OCI-LY7 (cell line): ENCODE data around the gene ELF2.

Source experiments
- EZH2phosphoT487 ChIP-seq: fragments of 200-600 bp; sonication (generic); IDR thresholded peaks from 2 replicates; pipeline ENCODE4 v1.6.1; 2018; ENCODE audit warnings: low read depth, borderline replicate concordance, mild to moderate bottlenecking, mixed run types, antibody characterized with exemption, low read length, moderate library complexity, mixed read lengths
- TF ChIP-seq, protein P1 (sequence below): fragments of 200-600 bp; sonication (generic); conservative IDR thresholded peaks from 2 replicates; pipeline ENCODE4 v1.5.1; 2014; ENCODE audit warnings: mild to moderate bottlenecking, antibody characterized with exemption, low read length, moderate library complexity, mixed read lengths

DNA sequence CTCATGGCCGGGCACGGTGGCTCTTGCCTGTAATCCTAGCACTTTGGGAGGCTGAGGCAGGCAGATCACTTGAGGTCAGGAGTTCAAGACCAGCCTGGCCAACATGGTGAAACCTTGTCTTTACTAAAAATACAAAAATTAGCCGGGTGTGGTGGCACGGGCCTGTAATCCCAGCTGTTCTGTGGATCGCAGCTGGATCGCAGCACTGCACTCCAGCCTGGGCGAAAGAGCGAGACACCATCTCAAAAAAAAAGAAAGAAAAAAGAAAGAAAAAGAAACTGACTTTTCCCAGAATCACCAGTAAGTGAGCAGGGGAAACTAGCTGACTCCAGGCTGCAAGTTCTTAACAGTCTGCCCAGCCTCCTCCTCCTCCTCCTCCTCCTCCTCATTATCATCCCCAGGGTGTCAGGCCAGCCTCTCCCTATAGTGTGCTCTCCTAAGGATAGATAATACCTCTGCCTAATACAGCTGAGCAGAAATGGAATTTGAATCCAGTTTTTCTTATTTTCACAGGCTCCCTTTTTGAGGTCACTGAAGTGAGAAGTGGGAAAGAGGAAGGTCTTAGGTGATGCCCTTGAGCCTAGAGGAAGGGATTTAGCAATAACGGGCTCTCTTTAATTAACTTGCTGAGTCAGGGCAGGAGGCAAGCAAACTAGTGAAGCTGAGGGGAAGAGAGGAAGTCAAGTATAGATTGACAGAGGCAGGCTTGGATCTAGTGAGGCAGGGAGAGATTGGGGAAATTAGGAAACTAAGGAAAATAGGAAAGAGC, 11.8 kb upstream of the ELF2 start:
- TF ChIP-seq, protein P1, sequence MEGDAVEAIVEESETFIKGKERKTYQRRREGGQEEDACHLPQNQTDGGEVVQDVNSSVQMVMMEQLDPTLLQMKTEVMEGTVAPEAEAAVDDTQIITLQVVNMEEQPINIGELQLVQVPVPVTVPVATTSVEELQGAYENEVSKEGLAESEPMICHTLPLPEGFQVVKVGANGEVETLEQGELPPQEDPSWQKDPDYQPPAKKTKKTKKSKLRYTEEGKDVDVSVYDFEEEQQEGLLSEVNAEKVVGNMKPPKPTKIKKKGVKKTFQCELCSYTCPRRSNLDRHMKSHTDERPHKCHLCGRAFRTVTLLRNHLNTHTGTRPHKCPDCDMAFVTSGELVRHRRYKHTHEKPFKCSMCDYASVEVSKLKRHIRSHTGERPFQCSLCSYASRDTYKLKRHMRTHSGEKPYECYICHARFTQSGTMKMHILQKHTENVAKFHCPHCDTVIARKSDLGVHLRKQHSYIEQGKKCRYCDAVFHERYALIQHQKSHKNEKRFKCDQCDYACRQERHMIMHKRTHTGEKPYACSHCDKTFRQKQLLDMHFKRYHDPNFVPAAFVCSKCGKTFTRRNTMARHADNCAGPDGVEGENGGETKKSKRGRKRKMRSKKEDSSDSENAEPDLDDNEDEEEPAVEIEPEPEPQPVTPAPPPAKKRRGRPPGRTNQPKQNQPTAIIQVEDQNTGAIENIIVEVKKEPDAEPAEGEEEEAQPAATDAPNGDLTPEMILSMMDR: no peak
- no peak for TF ChIP-seq EZH2phosphoT487
